Liver (tissue), 3 donors: Measurements from ENCODE around the gene SH3RF3.

Experiments
- CTCF ChIP-seq: fragments of 150-350 bp; IDR thresholded peaks from 2 replicates; pipeline ENCODE4 v1.5.1; 2017; ENCODE audit warnings: improper control_type of control experiment, low read depth, low read length; ENCODE audit not compliant: missing input control
- EGR1 ChIP-seq, 2 donors: IDR thresholded peaks; 2 replicates each; pipeline ENCODE4 v1.6.1; 2016 to 2018; ENCODE audit warnings: antibody characterized with exemption in 2 of 2, low read depth in 2 of 2
- GABPA ChIP-seq, 2 donors: IDR thresholded peaks in 1 of 2; conservative IDR thresholded peaks in 1 of 2; 2 replicates each; pipeline ENCODE4 v1.6.1; 2016; ENCODE audit warnings: antibody characterized with exemption in 2 of 2, mild to moderate bottlenecking in 1 of 2, moderate library complexity in 1 of 2
- NR2F2 ChIP-seq: IDR thresholded peaks from 2 replicates; pipeline ENCODE4 v1.6.1; 2016; ENCODE audit warnings: antibody characterized with exemption
- RAD21 ChIP-seq, 2 donors: IDR thresholded peaks; 2 replicates each; pipeline ENCODE4 v1.6.1; 2016; ENCODE audit warnings: antibody characterized with exemption in 2 of 2, mild to moderate bottlenecking in 2 of 2
- YY1 ChIP-seq: IDR thresholded peaks from 2 replicates; pipeline ENCODE4 v1.6.1; 2016; ENCODE audit warnings: antibody characterized with exemption, mild to moderate bottlenecking
- TF ChIP-seq, protein P1 (sequence below): IDR thresholded peaks from 2 replicates; pipeline ENCODE4 v1.6.1; 2016; ENCODE audit warnings: antibody characterized with exemption, mild to moderate bottlenecking
- TF ChIP-seq, protein P2 (sequence below): IDR thresholded peaks from 2 replicates; pipeline ENCODE4 v1.6.1; 2016; ENCODE audit warnings: antibody characterized with exemption
- donor health status: healthy.
- donor health status: healthy.

GRCh38 chr2:109404681-109405080, 275.7 kb downstream of the SH3RF3 start:
- no peak for TF ChIP-seq CTCF
- TF ChIP-seq, protein P1, sequence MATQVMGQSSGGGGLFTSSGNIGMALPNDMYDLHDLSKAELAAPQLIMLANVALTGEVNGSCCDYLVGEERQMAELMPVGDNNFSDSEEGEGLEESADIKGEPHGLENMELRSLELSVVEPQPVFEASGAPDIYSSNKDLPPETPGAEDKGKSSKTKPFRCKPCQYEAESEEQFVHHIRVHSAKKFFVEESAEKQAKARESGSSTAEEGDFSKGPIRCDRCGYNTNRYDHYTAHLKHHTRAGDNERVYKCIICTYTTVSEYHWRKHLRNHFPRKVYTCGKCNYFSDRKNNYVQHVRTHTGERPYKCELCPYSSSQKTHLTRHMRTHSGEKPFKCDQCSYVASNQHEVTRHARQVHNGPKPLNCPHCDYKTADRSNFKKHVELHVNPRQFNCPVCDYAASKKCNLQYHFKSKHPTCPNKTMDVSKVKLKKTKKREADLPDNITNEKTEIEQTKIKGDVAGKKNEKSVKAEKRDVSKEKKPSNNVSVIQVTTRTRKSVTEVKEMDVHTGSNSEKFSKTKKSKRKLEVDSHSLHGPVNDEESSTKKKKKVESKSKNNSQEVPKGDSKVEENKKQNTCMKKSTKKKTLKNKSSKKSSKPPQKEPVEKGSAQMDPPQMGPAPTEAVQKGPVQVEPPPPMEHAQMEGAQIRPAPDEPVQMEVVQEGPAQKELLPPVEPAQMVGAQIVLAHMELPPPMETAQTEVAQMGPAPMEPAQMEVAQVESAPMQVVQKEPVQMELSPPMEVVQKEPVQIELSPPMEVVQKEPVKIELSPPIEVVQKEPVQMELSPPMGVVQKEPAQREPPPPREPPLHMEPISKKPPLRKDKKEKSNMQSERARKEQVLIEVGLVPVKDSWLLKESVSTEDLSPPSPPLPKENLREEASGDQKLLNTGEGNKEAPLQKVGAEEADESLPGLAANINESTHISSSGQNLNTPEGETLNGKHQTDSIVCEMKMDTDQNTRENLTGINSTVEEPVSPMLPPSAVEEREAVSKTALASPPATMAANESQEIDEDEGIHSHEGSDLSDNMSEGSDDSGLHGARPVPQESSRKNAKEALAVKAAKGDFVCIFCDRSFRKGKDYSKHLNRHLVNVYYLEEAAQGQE = no peak
- TF ChIP-seq YY1 = no peak
- no peak for TF ChIP-seq GABPA (IDR thresholded peaks at IDR 0.05 in 1 of 2, conservative IDR thresholded peaks at IDR 0.05 in 1 of 2)
- no peak for TF ChIP-seq RAD21 (IDR thresholded peaks at IDR 0.05)
- no peak for TF ChIP-seq EGR1 (IDR thresholded peaks at IDR 0.05; ENCODE audit: low read depth in 2 of 2)
- TF ChIP-seq, protein P2, sequence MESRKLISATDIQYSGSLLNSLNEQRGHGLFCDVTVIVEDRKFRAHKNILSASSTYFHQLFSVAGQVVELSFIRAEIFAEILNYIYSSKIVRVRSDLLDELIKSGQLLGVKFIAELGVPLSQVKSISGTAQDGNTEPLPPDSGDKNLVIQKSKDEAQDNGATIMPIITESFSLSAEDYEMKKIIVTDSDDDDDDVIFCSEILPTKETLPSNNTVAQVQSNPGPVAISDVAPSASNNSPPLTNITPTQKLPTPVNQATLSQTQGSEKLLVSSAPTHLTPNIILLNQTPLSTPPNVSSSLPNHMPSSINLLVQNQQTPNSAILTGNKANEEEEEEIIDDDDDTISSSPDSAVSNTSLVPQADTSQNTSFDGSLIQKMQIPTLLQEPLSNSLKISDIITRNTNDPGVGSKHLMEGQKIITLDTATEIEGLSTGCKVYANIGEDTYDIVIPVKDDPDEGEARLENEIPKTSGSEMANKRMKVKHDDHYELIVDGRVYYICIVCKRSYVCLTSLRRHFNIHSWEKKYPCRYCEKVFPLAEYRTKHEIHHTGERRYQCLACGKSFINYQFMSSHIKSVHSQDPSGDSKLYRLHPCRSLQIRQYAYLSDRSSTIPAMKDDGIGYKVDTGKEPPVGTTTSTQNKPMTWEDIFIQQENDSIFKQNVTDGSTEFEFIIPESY = no peak
- TF ChIP-seq NR2F2 = no peak
